Omental fat pad (tissue), 4 donors: Measurements from ENCODE around the gene C16orf92. TPM values are rescaled to one million over a fixed set of nuclear protein-coding genes. Genes with fewer than 3 reads are reported as not detected.

ENCODE experiments used
- ATAC-seq: fragments of 150-250 bp; one replicate; pipeline ENCODE4 v1.9.1; 2016; ENCODE audit warnings: mild to moderate bottlenecking, moderate library complexity; ENCODE audit not compliant: low FRiP score
- DNase-seq: peaks from one replicate; pipeline ENCODE4 v3.0.0-alpha.2; 2019; ENCODE audit warnings: low spot score
- CTCF ChIP-seq, 3 donors: fragments of 450-650 bp; IDR thresholded peaks; one replicate each; pipeline ENCODE4 v1.5.1; 2016 to 2017; ENCODE audit warnings: antibody characterized with exemption in 3 of 3, mild to moderate bottlenecking in 3 of 3, moderate library complexity in 2 of 3
- total RNA-seq, 4 donors: library from RNA; depleted of rRNA; stranded (reverse); fragments of >200 nt; gene quantifications; one replicate each; pipeline ENCODE4 v1.1.0, GENCODE V29; 2016

C16orf92 gene
- total RNA-seq, 4 donors from 2014 or later: not detected

- TF ChIP-seq CTCF (IDR thresholded peaks at IDR 0.05): no peak
- no peak for DNase-seq
Measured at GRCh38 chr16:29978081-29978480, 44.9 kb upstream of the C16orf92 start.

GRCh38 chr16:29978564-29979270 lies 44.3 kb upstream of the C16orf92 start:
- ATAC-seq (no peak), DNase-seq (no peak)

More at GRCh38 chr16:29978081-29978480, 44.9 kb upstream of the C16orf92 start:
- ATAC-seq: no peak

GRCh38 chr16:29982560-29983419 lies 40.2 kb upstream of the C16orf92 start:
- DNase-seq (no peak), ATAC-seq (no peak)
- TF ChIP-seq CTCF (IDR thresholded peaks at IDR 0.05): no peak

More at GRCh38 chr16:29978564-29979270, 44.3 kb upstream of the C16orf92 start:
- TF ChIP-seq CTCF (IDR thresholded peaks at IDR 0.05): no peak

GRCh38 chr16:29983420-29984136 lies 39.4 kb upstream of the C16orf92 start:
- no peak for ATAC-seq
- TF ChIP-seq CTCF (IDR thresholded peaks at IDR 0.05): no peak
- DNase-seq: no peak

GRCh38 chr16:29984137-29984763 lies 38.7 kb upstream of the C16orf92 start:
- no peak for ATAC-seq
- DNase-seq: no peak
- TF ChIP-seq CTCF (IDR thresholded peaks at IDR 0.05): no peak

GRCh38 chr16:29984764-29985147 lies 38.2 kb upstream of the C16orf92 start:
- ATAC-seq: no peak
- TF ChIP-seq CTCF (IDR thresholded peaks at IDR 0.05): no peak
- DNase-seq: no peak
